Occipital lobe (tissue), 2 donors: ENCODE results near the gene INPP4B. TPM values are rescaled to one million over a fixed set of nuclear protein-coding genes. Genes with fewer than 3 reads are reported as not detected.

Experiments used
- DNase-seq: peaks from one replicate; lab custom pipeline; 2025; lab: John Stamatoyannopoulos, UW
- total RNA-seq: library from RNA; depleted of rRNA; stranded (reverse); fragments of >200 nt; gene quantifications from one replicate; pipeline ENCODE4 v1.2.3, GENCODE V29; 2014

The INPP4B gene
- total RNA-seq, 1 donor from 2014 or later: 6.7 TPM

GRCh38 chr4:142030010-142030409, 816.1 kb downstream of the INPP4B start:
- no peak for DNase-seq

- DNase-seq: no peak
These were observed 824.3 kb downstream of the INPP4B start for GRCh38 chr4:142021761-142022160.

DNA sequence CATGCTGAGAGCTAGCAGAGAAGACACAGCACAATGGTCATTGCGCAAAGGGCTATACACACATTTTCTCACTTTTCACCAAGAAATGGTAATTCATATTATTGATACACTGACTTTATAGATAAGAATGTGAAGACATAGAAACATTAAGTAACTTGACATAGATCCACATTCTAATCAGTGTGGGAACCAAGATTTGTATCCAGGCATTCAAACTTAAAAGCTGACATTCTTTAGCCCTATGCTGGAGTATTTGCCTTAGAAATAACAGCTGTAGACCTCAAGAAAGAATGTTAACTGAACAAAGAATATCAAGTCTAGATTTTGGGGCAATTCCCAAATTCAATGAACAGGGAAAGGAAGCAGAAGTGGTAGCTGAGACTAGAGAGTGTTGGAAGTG, 824.9 kb downstream of the INPP4B start:
- DNase-seq: no peak

- DNase-seq: no peak
These were observed 830.1 kb downstream of the INPP4B start for GRCh38 chr4:142016031-142016430.

DNA sequence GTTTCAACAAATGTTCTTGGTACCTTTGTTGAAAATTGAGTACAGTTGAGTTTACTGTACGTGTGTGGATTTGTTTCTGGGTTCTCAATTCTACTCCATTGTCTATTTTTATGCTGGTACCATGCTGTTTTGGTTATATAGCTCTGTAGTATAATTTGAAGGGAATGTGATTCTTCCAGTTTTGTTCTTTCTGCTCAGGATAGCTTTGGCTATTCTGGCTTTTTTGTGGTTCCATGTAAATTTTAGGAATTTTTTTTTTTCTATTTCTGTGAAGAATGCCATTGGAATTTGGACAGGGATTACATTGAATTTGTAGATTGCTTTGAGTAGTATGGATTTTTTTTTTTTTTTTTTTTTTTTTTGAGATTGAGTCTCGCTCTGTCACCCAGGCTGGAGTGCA, 836.4 kb downstream of the INPP4B start:
- no peak for DNase-seq

GRCh38 chr4:142005519-142005918, 840.6 kb downstream of the INPP4B start:
- DNase-seq: no peak

- DNase-seq: no peak
These were observed 846.5 kb downstream of the INPP4B start for GRCh38 chr4:141999446-142000143.

DNA sequence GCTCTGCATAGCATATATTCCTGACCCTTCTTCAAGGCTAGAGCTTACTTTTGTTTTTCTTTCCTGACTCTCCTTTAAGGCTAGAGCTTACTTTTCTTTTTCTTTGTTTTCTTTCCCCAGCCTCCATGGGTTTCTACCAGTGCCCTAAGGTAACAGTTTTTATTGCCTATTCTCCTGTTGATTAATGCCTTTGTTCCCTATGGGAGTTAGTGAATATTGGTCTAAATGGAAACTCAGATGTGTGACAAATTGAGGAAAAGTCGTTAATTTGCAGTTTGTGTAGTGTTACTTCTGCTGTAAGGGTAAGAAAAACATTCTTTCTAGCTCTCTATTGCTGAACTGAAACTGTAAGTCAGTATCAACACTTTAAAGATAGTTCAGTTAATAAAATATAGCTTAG, 851.0 kb downstream of the INPP4B start:
- no peak for DNase-seq

GRCh38 chr4:141977433-141977832, 868.7 kb downstream of the INPP4B start:
- no peak for DNase-seq
